Activated CD4-positive, alpha-beta T cell treated with anti-CD3 and anti-CD28 coated beads, Interleukin-2, amount 10 ng/mL, durations not matched to agents 7 days and 5 days (primary cell): ENCODE data around the gene FRMD8. TPM values are rescaled to one million over a fixed set of nuclear protein-coding genes. Genes with fewer than 3 reads are reported as not detected.

ENCODE experiments used
- CTCF ChIA-PET: fragments of 350-600 bp; sonication (Branson Sonifier 250); formaldehyde crosslinking; loops from one replicate; lab custom pipeline; 2021; ENCODE audit warnings: antibody characterized with exemption; lab: Charles Lee
- POLR2A ChIA-PET: fragments of 350-600 bp; sonication (Branson Sonifier 250); formaldehyde crosslinking; loops from one replicate; lab custom pipeline; 2021; ENCODE audit warnings: antibody characterized with exemption; lab: Charles Lee
- DNase-seq: peaks from one replicate; pipeline ENCODE4 v3.0.0-alpha.2; 2020
- H3K27ac Mint-ChIP-seq: one replicate; pipeline ENCODE4 v1.8.0; 2021; ENCODE audit warnings: mild to moderate bottlenecking, moderate library complexity, mixed read lengths
- H3K27me3 Mint-ChIP-seq: one replicate; pipeline ENCODE4 v1.8.0; 2021; ENCODE audit warnings: mixed read lengths
- H3K36me3 Mint-ChIP-seq: one replicate; pipeline ENCODE4 v1.8.0; 2021; ENCODE audit warnings: low read depth, mixed read lengths
- H3K4me1 Mint-ChIP-seq: one replicate; pipeline ENCODE4 v1.8.0; 2021; ENCODE audit warnings: mixed read lengths
- H3K4me3 Mint-ChIP-seq: one replicate; pipeline ENCODE4 v1.8.0; 2021; ENCODE audit warnings: mild to moderate bottlenecking, moderate library complexity, mixed read lengths
- H3K9me3 Mint-ChIP-seq: one replicate; pipeline ENCODE4 v1.8.0; 2021; ENCODE audit warnings: mixed read lengths
- total RNA-seq, 2 experiments: library from RNA; stranded (reverse); gene quantifications; one replicate each; pipeline ENCODE4 v1.2.3, GENCODE V29; 2021

The FRMD8 gene
- total RNA-seq, 2 experiments from 2014 or later, result 49.5 to 52.1 TPM

DNA sequence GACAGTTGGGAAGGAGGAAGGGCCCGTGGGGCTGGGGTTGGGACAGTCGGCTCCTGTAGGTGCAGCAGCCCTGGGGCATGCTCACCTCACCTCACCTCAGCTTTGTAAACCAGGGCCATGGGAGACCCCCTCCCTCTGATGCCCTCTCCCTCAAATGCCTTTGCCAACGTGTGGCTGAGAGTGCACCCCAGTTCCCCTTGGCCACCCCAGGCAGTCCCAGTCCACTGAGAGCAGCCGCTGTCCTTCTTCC is 31.9 kb downstream of the FRMD8 start:
- Mint-ChIP-seq H3K36me3 (peaks cover 8% of the 10 kb centered on the region), H3K27me3 (peaks cover 5% of the 10 kb centered on the region), H3K4me3 (peak overlapping the region; percentile 91), H3K27ac (peak overlapping the region; percentile 97), H3K9me3 (no peaks in the 10 kb centered on the region), H3K4me1 (peaks cover 55% of the 10 kb centered on the region)
- ChIA-PET POLR2A (interaction anchor here (3.2 to 14.2 kb wide), 2 partner anchors 54 to 85 kb away, joined by 16 to 781 read pairs; partner anchors contain the start of gene MALAT1), CTCF (interaction anchor here (0.8 to 8.1 kb wide), 6 partner anchors 26 to 92 kb away, joined by 3 to 98 read pairs (median 18); partner anchors contain the start of gene MALAT1)
- no peak for DNase-seq

- ChIA-PET CTCF (interaction anchor here (0.6 to 8.1 kb wide), 8 partner anchors 28 to 91 kb away, joined by 3 to 67 read pairs (median 5); partner anchors contain the start of gene MALAT1), POLR2A (interaction anchor here (0.6 to 14.2 kb wide), 4 partner anchors 50 to 85 kb away, joined by 3 to 781 read pairs (median 10); partner anchors contain the start of gene MALAT1)
- Mint-ChIP-seq H3K9me3 (no peaks in the 10 kb centered on the region), H3K4me3 (peak overlapping the region; percentile 91), H3K27ac (peak overlapping the region; percentile 97), H3K27me3 (peaks cover 5% of the 10 kb centered on the region), H3K36me3 (peaks cover 14% of the 10 kb centered on the region), H3K4me1 (peaks cover 55% of the 10 kb centered on the region)
- peak; percentile 92 for DNase-seq
Measured at GRCh38 chr11:65418681-65419459, 32.4 kb downstream of the FRMD8 start.

DNA sequence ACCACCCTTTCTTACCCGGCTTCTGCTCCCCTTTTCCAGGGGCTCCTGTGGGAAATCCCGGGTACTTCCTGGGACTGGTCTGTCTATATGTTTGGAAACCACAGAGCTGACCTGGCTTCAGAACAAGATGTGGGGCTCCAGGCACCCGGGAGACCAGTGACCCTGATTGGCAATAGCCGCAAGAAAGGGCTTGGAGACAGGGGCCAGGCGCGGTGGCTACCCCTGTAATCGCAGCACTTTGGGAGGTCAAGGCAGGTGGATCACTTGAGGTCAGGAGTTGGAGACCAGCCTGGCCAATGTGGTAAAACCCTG is 33.0 kb downstream of the FRMD8 start:
- H3K9me3 Mint-ChIP-seq, result no peaks in the 10 kb centered on the region
- DNase-seq, result no peak
- H3K4me1 Mint-ChIP-seq, result peaks cover 55% of the 10 kb centered on the region
- H3K27ac Mint-ChIP-seq, result peak overlapping the region; percentile 97
- CTCF ChIA-PET, result interaction anchor here (0.6 to 8.1 kb wide), 9 partner anchors 28 to 658 kb away, joined by 3 to 67 read pairs (median 5); partner anchors contain the start of gene MALAT1
- POLR2A ChIA-PET, result interaction anchor here (1.2 to 14.2 kb wide), 4 partner anchors 11 to 84 kb away, joined by 3 to 781 read pairs (median 10); partner anchors contain the start of gene MALAT1
- peaks cover 19% of the 10 kb centered on the region for H3K36me3 Mint-ChIP-seq
- H3K4me3 Mint-ChIP-seq, result peak overlapping the region; percentile 91
- H3K27me3 Mint-ChIP-seq, result peaks cover 5% of the 10 kb centered on the region

DNA sequence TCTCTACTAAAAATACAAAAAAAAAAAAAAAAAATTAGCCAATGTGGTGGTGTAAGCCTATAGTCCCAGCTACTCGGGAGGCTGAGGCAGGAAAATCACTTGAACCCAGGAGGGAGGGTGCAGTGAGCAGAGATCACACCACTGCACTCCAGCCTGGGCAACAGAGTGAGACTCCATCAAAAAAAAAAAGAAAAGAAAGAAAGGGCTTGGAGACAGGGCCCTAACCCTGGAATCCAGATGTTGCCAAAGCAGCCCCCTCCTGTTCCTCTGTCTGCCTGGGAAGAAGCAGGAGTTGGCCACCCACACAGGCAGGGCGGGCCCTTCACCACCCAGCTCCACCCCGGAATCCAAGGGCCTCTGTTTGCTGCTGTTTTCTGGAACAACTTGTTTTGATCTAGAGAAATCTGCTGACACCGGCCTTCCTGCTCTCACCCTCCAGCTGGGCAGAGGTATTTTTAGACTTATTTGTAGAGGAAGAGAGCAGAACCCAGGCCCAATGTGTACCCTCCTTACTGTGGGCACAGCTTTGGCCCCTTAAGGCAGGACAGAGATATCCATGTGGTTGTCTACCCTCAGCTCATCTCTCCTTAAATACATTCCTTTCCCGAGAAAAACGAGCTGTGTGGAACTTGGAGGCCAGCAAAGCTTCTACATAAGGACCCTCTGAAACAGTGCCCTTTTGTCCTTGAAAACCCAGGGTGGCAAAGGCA is 33.5 kb downstream of the FRMD8 start:
- peak overlapping the region; percentile 91 for H3K4me3 Mint-ChIP-seq
- CTCF ChIA-PET, result interaction anchor here (0.6 to 8.1 kb wide), 11 partner anchors 27 to 659 kb away, joined by 3 to 67 read pairs (median 5); partner anchors contain the start of genes FAM89B and MALAT1
- peaks cover 52% of the 10 kb centered on the region for H3K4me1 Mint-ChIP-seq
- POLR2A ChIA-PET, result interaction anchor here (0.6 to 14.2 kb wide), 7 partner anchors 10 to 926 kb away, joined by 3 to 781 read pairs (median 8); partner anchors contain the start of gene MALAT1
- peak; percentile 80 for DNase-seq
- no peaks in the 10 kb centered on the region for H3K9me3 Mint-ChIP-seq
- peaks cover 5% of the 10 kb centered on the region for H3K27me3 Mint-ChIP-seq
- H3K36me3 Mint-ChIP-seq, result peaks cover 24% of the 10 kb centered on the region
- peak overlapping the region; percentile 97 for H3K27ac Mint-ChIP-seq

- POLR2A ChIA-PET, result interaction anchor here (0.6 to 14.2 kb wide), 7 partner anchors 10 to 926 kb away, joined by 3 to 781 read pairs (median 8); partner anchors contain the start of gene MALAT1
- H3K9me3 Mint-ChIP-seq, result no peaks in the 10 kb centered on the region
- H3K4me3 Mint-ChIP-seq, result peak overlapping the region; percentile 91
- H3K27ac Mint-ChIP-seq, result peak overlapping the region; percentile 97
- no peak for DNase-seq
- H3K4me1 Mint-ChIP-seq, result peaks cover 51% of the 10 kb centered on the region
- peaks cover 5% of the 10 kb centered on the region for H3K27me3 Mint-ChIP-seq
- peaks cover 30% of the 10 kb centered on the region for H3K36me3 Mint-ChIP-seq
- CTCF ChIA-PET, result interaction anchor here (0.6 to 8.1 kb wide), 8 partner anchors 27 to 464 kb away, joined by 3 to 67 read pairs (median 5); partner anchors contain the start of genes FAM89B and MALAT1
Measured at GRCh38 chr11:65420506-65420905, 34.1 kb downstream of the FRMD8 start.

- peaks cover 37% of the 10 kb centered on the region for H3K36me3 Mint-ChIP-seq
- H3K4me1 Mint-ChIP-seq, result peaks cover 46% of the 10 kb centered on the region
- peak overlapping the region; percentile 97 for H3K27ac Mint-ChIP-seq
- CTCF ChIA-PET, result interaction anchor here (0.6 to 8.1 kb wide), 4 partner anchors 39 to 151 kb away, joined by 3 to 67 read pairs (median 3); partner anchors contain the start of genes FAM89B, MALAT1 and SLC25A45
- POLR2A ChIA-PET, result interaction anchor here (0.7 to 14.2 kb wide), 4 partner anchors 40 to 82 kb away, joined by 3 to 781 read pairs (median 10); partner anchors contain the start of gene MALAT1
- H3K27me3 Mint-ChIP-seq, result peaks cover 5% of the 10 kb centered on the region
- H3K4me3 Mint-ChIP-seq, result peak overlapping the region; percentile 91
- DNase-seq, result peak; percentile 94
- no peaks in the 10 kb centered on the region for H3K9me3 Mint-ChIP-seq
Measured at GRCh38 chr11:65420979-65421793, 34.7 kb downstream of the FRMD8 start.

DNA sequence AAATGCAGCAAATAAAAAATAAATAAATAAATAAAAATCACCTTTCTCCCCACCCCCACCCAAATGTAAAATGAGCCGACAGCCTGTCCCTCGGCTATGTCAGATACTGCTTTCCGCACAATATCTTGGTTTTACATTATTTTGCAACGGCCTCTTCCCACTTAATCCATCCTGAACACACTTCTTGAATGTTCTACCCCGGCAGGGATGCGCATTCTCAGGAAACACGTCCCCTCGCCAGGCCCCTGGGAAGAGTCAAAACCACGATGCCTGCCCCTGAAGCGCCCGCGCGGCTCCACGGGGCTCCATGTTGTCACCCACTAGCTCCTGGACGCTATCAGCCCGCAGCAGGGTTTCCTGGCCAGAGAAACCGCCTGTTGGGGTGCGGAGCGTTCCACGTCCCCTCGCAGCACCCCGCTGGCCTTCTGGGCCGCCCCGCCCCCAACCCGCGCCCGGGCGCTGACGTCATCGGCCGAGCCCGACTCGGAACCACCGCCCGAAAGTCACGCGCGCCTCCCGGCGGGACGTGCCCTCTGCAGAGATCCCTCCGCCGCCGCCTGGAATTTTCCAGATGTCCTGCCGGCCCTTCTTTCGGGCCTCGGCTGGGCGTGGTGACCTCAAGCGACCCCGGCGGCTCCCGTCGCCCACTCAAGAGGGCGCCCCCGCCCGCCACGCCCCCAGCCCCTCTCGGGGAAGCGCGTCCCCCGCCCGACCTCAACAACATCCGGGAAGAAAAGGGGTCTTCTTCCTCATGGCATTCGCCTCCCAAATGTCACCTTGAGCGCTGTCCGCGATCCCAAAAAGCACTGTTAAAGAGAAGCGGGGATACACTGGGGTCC is 35.6 kb downstream of the FRMD8 start:
- Mint-ChIP-seq H3K4me3 (peak overlapping the region; percentile 91), H3K27ac (peak overlapping the region; percentile 97), H3K27me3 (peaks cover 5% of the 10 kb centered on the region), H3K9me3 (no peaks in the 10 kb centered on the region), H3K4me1 (peaks cover 46% of the 10 kb centered on the region), H3K36me3 (peaks cover 45% of the 10 kb centered on the region)
- peak; percentile 94 for DNase-seq
- ChIA-PET POLR2A (interaction anchor here (0.6 to 14.2 kb wide), 9 partner anchors 34 to 235 kb away, joined by 3 to 781 read pairs (median 5); partner anchors contain the start of genes FAM89B, FRMD8 and MALAT1), CTCF (interaction anchor here (1.2 to 8.1 kb wide), 2 partner anchors 77 to 80 kb away, joined by 3 to 67 read pairs; partner anchors contain the start of gene MALAT1)

GRCh38 chr11:65422633-65423515 is 36.4 kb downstream of the FRMD8 start, which contains the start of gene NEAT1:
Gene NEAT1 (plus strand): TSS chr11:65422798.
- peaks cover 5% of the 10 kb centered on the region for H3K27me3 Mint-ChIP-seq

DNA sequence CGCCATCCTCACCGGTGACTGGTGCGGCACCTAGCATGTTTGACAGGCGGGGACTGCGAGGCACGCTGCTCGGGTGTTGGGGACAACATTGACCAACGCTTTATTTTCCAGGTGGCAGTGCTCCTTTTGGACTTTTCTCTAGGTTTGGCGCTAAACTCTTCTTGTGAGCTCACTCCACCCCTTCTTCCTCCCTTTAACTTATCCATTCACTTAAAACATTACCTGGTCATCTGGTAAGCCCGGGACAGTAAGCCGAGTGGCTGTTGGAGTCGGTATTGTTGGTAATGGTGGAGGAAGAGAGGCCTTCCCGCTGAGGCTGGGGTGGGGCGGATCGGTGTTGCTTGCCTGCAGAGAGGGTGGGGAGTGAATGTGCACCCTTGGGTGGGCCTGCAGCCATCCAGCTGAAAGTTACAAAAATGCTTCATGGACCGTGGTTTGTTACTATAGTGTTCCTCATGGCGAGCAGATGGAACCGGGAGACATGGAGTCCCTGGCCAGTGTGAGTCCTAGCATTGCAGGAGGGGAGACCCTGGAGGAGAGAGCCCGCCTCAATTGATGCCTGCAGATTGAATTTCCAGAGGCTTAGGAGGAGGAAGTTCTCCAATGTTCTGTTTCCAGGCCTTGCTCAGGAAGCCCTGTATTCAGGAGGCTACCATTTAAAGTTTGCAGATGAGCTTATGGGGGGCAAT is 37.2 kb downstream of the FRMD8 start:
- Mint-ChIP-seq H3K27ac (peak overlapping the region; percentile 97), H3K36me3 (peaks cover 59% of the 10 kb centered on the region), H3K4me3 (peak overlapping the region; percentile 91), H3K27me3 (peaks cover 5% of the 10 kb centered on the region), H3K4me1 (peaks cover 47% of the 10 kb centered on the region), H3K9me3 (no peaks in the 10 kb centered on the region)
- no peak for DNase-seq
- POLR2A ChIA-PET, result interaction anchor here (0.6 to 14.2 kb wide), 9 partner anchors 36 to 676 kb away, joined by 3 to 781 read pairs (median 4); partner anchors contain the start of genes FRMD8, MALAT1 and SCYL1
- CTCF ChIA-PET, result interaction anchor here (0.6 to 3.0 kb wide), 4 partner anchors 42 to 84 kb away, joined by 3 to 9 read pairs (median 4); partner anchors contain the start of gene MALAT1

More at GRCh38 chr11:65422633-65423515, 36.4 kb downstream of the FRMD8 start, which contains the start of gene NEAT1:
- Mint-ChIP-seq H3K4me3 (peak within 1 kb of the TSS; percentile 91), H3K36me3 (peaks cover 54% of the 10 kb centered on the region), H3K27ac (peak within 1 kb of the TSS; percentile 97), H3K9me3 (no peaks in the 10 kb centered on the region), H3K4me1 (peaks cover 46% of the 10 kb centered on the region)
- DNase-seq, result peak; percentile 96
- ChIA-PET CTCF (interaction anchor here (0.6 to 3.0 kb wide), 4 partner anchors 41 to 85 kb away, joined by 3 to 9 read pairs (median 4); partner anchors contain the start of gene MALAT1), POLR2A (interaction anchor here (0.6 to 14.2 kb wide), 11 partner anchors 35 to 676 kb away, joined by 3 to 781 read pairs (median 5); partner anchors contain the start of genes FAM89B, FRMD8, MALAT1 and SCYL1)
